ENCODE data around the gene KCNK4. TPM values are rescaled to one million over a fixed set of nuclear protein-coding genes. Genes with fewer than 3 reads are reported as not detected.

KCNK4 gene
- total and polyA plus RNA-seq, 12 donors, result not detected

DNA sequence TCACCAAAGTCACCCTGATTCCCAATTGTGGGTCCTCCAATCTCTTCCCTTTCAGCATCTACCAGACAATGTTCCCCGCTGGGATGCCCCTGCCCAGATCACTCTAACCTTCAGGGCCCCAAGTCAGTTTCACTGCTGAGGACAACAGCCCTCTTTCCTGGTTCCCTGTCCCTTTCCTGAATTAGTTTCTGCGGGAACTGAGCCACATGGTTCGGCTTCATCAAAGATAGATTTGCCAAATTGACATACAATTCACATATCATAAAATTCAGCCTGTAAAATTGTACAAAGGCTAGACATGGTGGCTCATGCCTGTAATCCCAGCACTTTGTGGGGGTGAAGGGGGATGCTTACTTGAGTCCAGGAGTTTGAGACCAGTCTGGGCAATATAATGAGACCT lies 36.9 kb downstream of the KCNK4 start:
- Histone ChIP-seq H3K27me3 (no peaks in the 10 kb centered on the region), H3K9me3 (no peaks in the 10 kb centered on the region), H3K27ac (no peak overlapping the region), H3K36me3 (peaks cover 0 to 4% (median 0%) of the 10 kb centered on the region in 9 donors), H3K4me3 (no peak overlapping the region), H3K4me1 (peaks cover 2 to 25% (median 16%) of the 10 kb centered on the region in 9 donors)
- TF ChIP-seq, protein P1, sequence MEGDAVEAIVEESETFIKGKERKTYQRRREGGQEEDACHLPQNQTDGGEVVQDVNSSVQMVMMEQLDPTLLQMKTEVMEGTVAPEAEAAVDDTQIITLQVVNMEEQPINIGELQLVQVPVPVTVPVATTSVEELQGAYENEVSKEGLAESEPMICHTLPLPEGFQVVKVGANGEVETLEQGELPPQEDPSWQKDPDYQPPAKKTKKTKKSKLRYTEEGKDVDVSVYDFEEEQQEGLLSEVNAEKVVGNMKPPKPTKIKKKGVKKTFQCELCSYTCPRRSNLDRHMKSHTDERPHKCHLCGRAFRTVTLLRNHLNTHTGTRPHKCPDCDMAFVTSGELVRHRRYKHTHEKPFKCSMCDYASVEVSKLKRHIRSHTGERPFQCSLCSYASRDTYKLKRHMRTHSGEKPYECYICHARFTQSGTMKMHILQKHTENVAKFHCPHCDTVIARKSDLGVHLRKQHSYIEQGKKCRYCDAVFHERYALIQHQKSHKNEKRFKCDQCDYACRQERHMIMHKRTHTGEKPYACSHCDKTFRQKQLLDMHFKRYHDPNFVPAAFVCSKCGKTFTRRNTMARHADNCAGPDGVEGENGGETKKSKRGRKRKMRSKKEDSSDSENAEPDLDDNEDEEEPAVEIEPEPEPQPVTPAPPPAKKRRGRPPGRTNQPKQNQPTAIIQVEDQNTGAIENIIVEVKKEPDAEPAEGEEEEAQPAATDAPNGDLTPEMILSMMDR (IDR thresholded peaks at IDR 0.05), result no peak
- WGBS, 2 donors, result 79 to 86% methylated on average over 3 of the region's 3 CpGs
- DNase-seq (no peak), ATAC-seq (no peak)
- intact Hi-C loops (cut with DNase I), result no loop called here

GRCh38 chr11:64330888-64331287 lies 39.8 kb downstream of the KCNK4 start:
- intact Hi-C loops (cut with DNase I), result no loop called here
- H3K4me3 ChIP-seq, result no peak overlapping the region
- ATAC-seq (no peak), DNase-seq (no peak)
- peaks cover 2 to 27% (median 20%) of the 10 kb centered on the region in 9 donors for H3K4me1 ChIP-seq
- TF ChIP-seq, protein P1 (IDR thresholded peaks at IDR 0.05), result no peak
- no peak overlapping the region for H3K27ac ChIP-seq
- no peaks in the 10 kb centered on the region for H3K9me3 ChIP-seq
- H3K36me3 ChIP-seq, result no peaks in the 10 kb centered on the region
- WGBS, 2 donors, result 82 to 86% methylated on average over 11 of the region's 11 CpGs
- no peaks in the 10 kb centered on the region for H3K27me3 ChIP-seq

- no peaks in the 10 kb centered on the region for H3K36me3 ChIP-seq
- ATAC-seq (peak; percentile 64 to 83 (median 73)), DNase-seq (peak; percentile 68 to 73)
- H3K27ac ChIP-seq, result peak overlapping the region in 3 of 10 donors; percentile 5 to 51 (median 21)
- no peak overlapping the region for H3K4me3 ChIP-seq
- H3K9me3 ChIP-seq, result no peaks in the 10 kb centered on the region
- WGBS, 2 donors, result 41 to 44% methylated on average over 20 of the region's 20 CpGs
- TF ChIP-seq, protein P1 (IDR thresholded peaks at IDR 0.05), result peak in 7 of 9 donors; percentile 38 to 70 (median 49)
- peaks cover 2 to 27% (median 20%) of the 10 kb centered on the region in 9 donors for H3K4me1 ChIP-seq
- intact Hi-C loops (cut with DNase I), result no loop called here
- H3K27me3 ChIP-seq, result no peaks in the 10 kb centered on the region
These were observed 40.7 kb downstream of the KCNK4 start for GRCh38 chr11:64331569-64332371.

DNA sequence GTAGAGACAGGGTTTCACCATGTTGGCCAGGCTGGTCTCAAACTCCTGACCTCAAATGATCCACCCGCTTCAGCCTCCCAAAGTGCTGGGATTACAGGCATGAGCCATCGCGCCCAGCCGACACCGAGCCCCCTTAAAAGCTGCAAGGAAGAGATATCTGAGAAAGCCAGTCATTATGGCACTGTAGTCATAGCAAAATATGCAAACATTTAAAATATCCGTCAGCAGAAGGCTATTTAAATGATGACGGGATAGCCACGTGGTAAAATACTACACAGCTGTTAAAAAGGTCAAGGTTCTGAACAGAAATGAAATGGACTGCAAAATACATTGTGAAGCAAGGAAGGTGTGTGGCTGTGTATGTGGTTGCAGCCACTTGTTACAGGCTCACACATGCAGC lies 42.5 kb downstream of the KCNK4 start:
- ATAC-seq, result no peak
- Histone ChIP-seq H3K27ac (no peak overlapping the region), H3K36me3 (no peaks in the 10 kb centered on the region), H3K9me3 (no peaks in the 10 kb centered on the region), H3K4me1 (peaks cover 2 to 27% (median 20%) of the 10 kb centered on the region in 9 donors), H3K27me3 (no peaks in the 10 kb centered on the region), H3K4me3 (no peak overlapping the region)
- TF ChIP-seq, protein P1 (IDR thresholded peaks at IDR 0.05), result no peak
- DNase-seq, result no peak
- 90 to 91% methylated on average over 8 of the region's 8 CpGs for WGBS, 2 donors
- intact Hi-C loops (cut with DNase I), result no loop called here

Measured in heart right ventricle (tissue), 16 donors.